HG03442 (cell line): Measurements from ENCODE around the gene COMMD1.
"Not testable (repeated sequence)": the region's sequence is repeated elsewhere in the genome, so short reads cannot be mapped to it uniquely, and the experiment has no call there.

Experiments
- ATAC-seq: cut with Tn5 transposase; IDR thresholded peaks from one replicate; pipeline ENCODE4 v1.9.1; 2021; ENCODE audit warnings: mild to moderate bottlenecking, moderate library complexity; ENCODE audit not compliant: unreplicated experiment

COMMD1 gene

GRCh38 chr2:62133320-62133823, 227.9 kb downstream of the COMMD1 start:
- no peak for ATAC-seq

- ATAC-seq, result no peak
Measured at GRCh38 chr2:62136956-62137830, 231.7 kb downstream of the COMMD1 start.

GRCh38 chr2:62140426-62141141, 235.1 kb downstream of the COMMD1 start:
- ATAC-seq, result peak; percentile 52

GRCh38 chr2:62141142-62141740, 235.8 kb downstream of the COMMD1 start:
- no peak for ATAC-seq

GRCh38 chr2:62142054-62142453, 236.6 kb downstream of the COMMD1 start:
- peak; percentile 41 for ATAC-seq

GRCh38 chr2:62143696-62144095, 238.2 kb downstream of the COMMD1 start:
- ATAC-seq, result no peak

- no peak for ATAC-seq
Measured at GRCh38 chr2:62144689-62145477, 239.4 kb downstream of the COMMD1 start.

- no peak for ATAC-seq
Measured at GRCh38 chr2:62145478-62146100, 240.1 kb downstream of the COMMD1 start.

- ATAC-seq, result not testable (repeated sequence)
Measured at GRCh38 chr2:62146790-62147189, 241.3 kb downstream of the COMMD1 start.

- no peak for ATAC-seq
Measured at GRCh38 chr2:62147610-62148301, 242.3 kb downstream of the COMMD1 start.

- no peak for ATAC-seq
Measured at GRCh38 chr2:62149708-62150107, 244.2 kb downstream of the COMMD1 start.

- no peak for ATAC-seq
Measured at GRCh38 chr2:62150597-62151305, 245.3 kb downstream of the COMMD1 start.

GRCh38 chr2:62151306-62151638, 245.8 kb downstream of the COMMD1 start:
- ATAC-seq, result no peak

- ATAC-seq, result no peak
Measured at GRCh38 chr2:62152000-62152399, 246.5 kb downstream of the COMMD1 start.

GRCh38 chr2:62156861-62157496, 251.5 kb downstream of the COMMD1 start:
- ATAC-seq, result no peak

GRCh38 chr2:62158444-62159121, 253.1 kb downstream of the COMMD1 start:
- ATAC-seq, result no peak

GRCh38 chr2:62160691-62161090, 255.2 kb downstream of the COMMD1 start:
- not testable (repeated sequence) for ATAC-seq
